Measurements from ENCODE around the gene MPC1L.

- TF ChIP-seq CTCF (IDR thresholded peaks at IDR 0.05) (no peak), POLR2A (IDR thresholded peaks at IDR 0.05) (no peak)
Observed at GRCh38 chrX:40612511-40612910, 10.7 kb upstream of the MPC1L start.

Measured in lower leg skin (tissue), 3 donors.